ENCODE measurements around the gene RFK.
"Not testable (repeated sequence)": the region's sequence is repeated elsewhere in the genome, so short reads cannot be mapped to it uniquely, and the experiment has no call there.

Gene RFK

DNA sequence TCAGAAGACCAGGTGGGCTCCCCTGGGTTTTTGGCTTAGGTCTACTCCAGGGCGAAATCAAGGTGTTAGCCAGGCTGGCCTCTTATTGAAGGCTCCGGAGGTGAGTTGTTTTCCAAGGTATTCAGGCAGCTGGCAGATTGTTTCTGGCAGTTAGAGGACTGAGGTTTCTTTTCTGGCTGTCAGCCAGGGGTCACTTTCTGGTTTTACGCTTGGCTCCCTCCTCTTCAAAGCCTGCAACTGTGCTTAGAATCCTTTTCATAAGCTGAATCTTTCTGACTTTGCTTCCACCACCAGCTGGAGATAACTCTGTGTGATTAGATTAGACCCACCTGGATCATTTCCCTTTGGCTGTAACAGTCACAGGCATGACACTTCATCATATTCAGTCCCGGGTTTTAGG lies 24.6 kb downstream of the RFK start:
- DNase-seq, result no peak

DNA sequence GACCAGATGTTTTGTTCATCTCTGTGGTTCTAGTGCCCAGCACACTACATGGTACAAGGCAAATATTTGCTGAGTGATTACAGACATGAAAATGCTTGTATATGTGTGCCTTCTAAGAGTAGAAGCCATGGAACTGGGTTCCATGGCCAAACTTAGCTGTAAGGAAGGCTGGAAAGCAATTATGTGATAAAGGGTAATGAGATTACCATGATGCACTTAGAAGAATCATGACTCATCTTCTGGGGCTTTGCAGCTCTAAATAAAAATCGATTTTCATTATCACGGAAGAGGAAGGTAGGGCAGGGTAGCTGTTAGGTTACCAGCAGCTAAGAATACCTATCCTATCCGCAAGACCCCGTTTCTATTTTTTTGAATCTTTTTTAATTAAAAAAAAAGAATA lies 28.0 kb downstream of the RFK start:
- DNase-seq, result no peak

DNA sequence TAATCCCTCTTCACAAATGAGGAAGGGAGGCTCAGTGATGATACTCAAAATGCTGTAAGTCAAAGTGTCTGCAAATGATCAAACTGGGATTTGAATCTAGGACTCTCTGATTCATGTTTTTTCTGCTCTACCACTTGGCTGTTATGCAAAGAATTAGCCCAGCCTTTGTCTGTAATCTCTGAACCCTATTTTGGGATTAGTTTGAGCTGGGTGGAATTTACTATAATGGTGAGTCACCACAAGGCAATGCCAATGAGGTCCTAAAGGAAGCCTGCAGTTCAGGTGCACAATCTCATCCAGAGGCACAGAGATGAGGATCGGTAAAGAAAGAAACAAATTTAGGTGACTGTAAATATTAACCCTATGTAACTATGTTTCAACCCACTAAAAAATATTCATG lies 29.2 kb downstream of the RFK start:
- DNase-seq, result no peak

DNA sequence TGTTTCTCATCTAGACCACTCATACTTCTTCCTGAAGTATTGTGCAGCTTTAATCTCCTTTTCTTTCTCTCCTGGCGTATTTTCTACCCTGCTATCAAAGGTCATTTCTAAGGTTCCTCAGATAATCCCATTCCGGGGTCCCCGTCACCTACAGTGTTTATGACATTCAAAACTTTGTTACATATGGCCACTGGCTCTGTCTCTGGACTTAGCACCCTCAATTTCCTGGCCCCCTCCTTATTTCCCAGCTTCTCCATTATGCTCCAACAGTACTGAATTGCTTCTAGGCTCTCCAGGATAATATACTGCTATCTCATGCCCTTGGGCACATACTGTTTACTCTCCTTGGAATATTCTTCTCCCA lies 31.2 kb downstream of the RFK start:
- DNase-seq, result no peak

DNA sequence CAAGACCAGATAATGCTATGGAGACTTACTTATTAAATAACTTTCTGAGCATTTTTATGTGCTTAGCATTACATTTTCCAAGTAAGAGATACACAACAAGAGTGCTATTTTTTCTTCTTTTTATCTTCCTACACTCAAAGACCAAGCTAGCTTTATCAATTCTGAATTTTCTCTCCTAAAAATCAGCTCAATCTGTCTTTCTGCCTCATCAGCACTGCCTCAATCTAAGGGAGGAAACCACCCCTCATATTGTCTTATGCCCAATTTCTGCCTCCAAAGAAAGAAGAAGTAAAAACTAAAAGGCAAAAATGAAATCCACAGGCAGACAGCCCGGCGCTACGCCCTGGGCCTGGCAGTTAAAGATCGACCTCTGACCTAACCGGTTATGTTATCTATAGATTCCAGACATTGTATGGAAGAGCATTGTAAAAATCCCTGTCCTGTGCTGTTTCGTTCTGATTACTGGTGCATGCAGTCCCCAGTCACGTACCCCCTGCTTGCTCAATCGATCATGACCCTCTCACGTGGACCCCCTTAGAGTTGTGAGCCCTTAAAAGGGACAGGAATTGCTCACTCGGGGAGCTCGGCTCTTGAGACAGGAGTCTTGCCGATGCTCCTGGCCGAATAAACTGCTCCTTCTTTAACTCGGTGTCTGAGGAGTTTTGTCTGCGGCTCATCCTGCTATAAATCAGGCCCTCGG lies 31.7 kb downstream of the RFK start:
- not testable (repeated sequence) for DNase-seq

DNA sequence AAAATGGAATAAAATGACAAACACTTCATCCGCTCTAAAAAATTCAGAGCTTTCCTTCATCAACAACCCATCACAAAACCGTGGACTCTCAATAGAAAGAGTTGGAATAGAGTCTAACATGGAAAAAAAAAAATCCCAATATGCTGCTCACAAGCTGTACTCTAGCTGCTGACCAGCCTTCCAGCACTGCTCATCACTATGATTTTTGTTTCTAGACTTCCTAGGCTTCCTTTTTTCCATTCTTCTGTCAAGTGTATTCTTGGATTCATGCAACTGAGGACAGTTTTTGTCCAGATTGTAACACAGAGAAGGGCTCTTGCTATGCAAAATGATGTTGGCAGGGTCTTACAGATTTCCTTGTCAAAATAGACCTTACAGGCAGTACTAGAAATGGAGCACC lies 34.5 kb downstream of the RFK start:
- no peak for DNase-seq

DNA sequence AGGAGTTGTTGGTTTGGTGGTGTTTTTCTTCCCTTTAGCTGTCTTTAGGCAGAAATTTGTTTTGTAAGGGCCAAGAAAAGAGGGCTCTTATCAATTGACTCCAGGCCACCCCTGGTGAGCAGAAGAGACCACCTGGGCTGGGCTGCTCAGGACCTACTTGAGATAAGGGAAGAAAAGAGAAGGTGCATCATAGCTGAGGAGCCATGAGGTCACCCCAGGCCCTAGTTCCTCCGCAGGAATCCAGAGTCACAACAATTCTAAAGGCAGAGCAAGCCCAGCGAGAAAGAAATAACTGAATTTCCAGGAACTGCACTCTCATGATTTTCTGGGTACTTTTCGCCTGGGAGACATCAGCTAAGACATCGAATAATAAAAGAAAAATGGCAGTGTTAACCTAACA lies 34.9 kb downstream of the RFK start:
- no peak for DNase-seq

DNA sequence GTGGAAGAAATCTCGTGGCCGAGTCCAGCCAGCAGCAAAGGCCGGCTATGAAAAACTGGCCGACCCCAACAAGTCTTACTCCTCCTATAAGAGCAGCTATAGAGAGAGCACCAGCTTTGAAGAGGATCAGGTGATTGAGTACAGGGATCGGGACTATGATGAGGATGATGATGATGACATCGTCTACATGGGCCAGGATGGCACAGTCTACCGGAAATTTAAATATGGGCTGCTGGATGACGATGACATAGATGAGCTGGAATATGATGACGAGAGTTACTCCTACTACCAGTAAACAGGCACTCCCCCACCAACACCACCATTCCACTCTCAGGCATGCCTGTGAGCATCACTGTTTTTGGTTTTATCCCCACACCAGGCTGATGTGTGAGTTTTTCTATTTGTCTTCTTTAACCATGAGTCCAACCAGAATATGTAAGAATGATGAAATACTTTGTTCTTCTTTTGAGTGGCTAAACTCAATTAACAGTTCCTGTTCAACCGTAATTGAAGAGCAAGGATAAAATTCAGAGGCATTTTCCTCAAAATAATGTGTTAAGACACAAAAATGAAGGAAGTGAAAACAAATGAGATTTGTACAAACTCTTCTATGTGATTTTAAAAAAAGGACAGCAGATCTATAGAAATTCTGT lies 35.5 kb downstream of the RFK start:
- peak in 1 of 2 experiments; percentile 3 for DNase-seq

DNA sequence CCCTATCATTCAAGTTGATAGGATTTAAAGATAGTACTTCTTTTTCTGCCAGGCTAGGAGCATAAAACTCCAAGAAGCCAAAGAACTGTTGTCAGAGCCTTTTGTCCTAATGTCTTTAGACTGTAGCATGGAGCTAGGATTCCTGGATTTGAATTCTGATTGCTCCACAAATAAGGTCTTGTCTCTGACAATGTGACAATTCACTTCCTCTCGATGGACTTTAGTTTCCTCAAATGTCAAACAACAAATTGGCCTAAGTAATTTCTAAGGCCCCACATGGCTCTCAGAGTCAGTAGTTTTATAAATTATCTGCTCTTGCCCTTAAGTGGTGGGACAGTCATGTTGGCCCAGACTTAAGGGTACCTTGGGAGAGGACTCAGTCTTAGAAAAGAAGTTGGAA lies 36.7 kb downstream of the RFK start:
- no peak for DNase-seq

DNA sequence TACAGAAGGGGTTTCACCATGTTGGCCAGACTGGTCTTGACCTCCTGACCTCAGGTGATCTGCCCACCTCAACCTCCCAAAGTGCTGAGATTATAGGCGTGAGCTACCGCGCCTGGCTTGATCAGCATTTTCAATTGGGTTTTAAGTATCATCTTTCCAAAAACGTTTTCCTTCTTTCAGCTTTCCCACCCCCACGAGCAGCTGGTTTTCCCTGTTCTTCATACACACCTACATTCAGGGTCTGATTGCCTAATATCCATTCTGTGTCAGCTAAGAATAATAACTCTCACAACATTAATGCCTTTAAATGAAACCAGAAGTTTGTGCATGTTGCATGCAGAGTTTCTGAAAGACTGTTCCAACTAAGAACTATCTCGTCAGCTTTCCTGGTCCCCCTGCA lies 38.3 kb downstream of the RFK start:
- DNase-seq, result no peak

DNA sequence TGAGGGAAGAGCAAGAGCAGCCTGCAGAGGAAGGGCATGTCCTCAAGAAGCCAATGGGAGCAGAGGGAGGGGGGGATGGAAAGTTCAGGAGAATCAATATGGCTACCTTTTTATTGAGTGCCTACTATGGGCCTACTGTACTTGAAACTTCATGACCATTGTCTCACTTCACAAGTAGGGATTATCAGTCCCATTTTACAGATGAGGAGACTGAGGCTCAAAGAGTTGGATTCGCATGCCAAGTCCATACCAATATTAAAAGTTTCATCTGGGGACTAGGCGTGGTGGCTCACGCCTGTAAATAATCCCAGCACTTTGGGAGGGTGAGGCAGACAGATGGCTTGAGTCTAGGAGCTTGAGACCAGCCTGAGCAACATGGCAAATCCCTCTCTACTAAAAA lies 40.0 kb downstream of the RFK start:
- no peak for DNase-seq

DNA sequence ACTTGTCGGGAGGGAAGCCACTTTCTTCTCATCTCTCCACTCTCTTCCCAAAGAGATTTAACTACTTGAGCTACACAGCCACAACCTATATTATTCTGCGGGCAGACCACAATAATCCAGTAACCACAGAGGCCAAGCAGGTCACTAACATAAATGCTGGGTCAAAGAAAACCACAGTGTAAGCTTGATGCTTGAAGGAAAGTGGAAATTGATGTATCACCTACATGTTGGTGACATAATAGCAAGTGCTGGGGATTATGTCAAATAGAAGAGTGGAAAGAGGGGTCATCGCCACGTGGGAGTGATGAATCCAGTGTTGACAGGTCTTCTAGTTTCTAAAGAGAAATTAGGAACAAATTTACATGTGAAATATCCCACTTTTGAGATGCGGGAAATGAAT lies 40.9 kb downstream of the RFK start:
- no peak for DNase-seq

DNA sequence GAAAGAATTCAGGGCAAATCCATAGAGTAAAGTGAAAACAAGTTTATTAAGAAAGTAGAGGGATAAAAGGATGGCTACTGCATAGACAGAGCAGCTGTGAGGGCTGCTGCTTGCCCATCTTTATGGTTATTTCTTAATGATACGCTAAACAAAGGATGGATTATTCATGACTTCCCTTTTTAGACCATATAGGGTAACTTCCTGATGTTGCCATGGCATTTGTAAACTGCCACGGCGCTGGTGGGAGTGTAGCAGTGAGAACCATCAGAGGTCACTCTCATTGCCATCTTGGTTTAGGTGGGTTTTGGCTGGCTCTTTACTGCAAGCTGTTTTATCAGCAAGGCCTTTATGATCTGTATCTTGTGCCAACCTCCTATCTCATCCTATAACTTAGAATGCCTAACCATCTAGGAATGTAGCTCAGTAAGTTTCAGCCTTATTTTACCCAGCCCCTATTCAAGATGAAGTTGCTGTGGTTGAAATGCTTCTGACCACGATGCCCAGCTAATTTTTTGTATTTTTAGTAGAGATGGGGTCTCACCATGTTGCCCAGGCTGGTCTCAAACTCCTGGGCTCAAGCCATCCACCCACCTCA lies 42.1 kb downstream of the RFK start:
- no peak for DNase-seq

DNA sequence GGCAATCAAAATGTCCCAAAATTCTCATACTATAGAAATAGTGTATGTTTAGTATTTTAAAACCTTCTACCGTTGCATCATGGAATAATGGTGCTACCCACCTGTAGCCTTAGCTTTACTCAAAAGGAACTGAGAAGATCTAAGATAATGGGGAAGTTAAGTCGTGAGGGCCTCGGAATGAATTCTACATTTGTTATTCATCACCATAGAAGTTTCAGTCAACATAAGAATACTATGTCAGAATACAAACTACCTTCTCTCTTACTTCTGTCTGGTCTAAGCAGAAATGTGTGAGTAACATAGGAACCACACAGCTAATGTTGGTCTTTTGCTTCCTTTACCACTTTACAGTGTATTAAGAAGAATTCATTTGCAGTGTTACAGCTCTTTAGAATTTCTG lies 43.2 kb downstream of the RFK start:
- no peak for DNase-seq

DNA sequence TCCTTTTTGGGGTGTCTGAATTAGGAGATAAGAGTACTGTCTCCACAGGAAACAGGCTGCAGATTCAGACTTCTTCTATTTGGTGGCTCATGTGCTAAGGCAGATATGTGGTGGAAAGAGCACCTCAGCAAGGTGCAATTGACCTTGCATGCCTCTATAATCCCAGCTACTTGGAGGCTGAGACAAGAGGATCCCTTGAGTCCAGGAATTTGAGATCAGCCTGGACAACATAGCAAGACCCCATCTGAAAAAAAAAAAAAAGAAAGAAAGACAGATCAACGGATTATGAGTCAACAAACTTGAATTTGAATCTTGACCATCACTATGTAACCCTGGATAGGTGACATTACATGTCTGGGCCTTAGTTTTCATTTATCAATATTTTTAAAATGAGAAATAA lies 44.4 kb downstream of the RFK start:
- no peak for DNase-seq

DNA sequence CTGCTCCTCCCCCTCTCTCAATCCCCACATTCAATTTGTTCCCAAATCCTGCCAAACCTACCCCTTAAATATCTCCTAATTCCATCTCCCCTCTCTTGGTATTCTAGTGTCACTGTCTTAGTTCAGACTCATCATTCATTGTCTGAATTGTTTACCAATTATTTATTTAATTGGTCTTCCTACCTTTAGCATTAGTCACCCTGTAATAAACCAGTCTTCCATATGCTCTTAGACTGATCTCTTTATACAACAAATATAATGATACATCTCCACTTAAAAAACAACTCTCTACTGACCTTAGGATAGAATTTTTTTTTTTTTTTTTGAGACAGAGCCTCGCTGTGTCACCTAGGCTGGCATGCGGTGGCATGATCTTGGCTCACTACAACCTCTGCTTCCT lies 51.4 kb downstream of the RFK start:
- no peak for DNase-seq

DNA sequence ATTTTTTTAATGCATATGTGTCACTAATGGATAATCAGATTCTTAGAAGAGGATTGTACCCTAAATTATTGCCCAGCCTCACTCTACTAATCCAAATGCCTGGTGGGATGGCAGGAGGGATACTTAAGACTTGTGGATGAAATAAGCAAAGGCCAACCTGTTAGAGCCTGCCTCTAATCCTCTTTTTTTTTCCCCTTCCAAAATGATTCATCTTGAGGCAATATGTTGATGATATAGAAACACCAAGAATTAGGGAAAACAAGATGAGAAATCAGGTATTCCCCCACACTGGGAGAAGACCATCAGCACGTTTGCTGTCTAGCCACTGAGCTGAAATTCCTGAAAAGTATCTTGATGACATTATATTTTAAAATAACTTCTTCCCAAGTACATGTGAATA lies 52.0 kb downstream of the RFK start:
- no peak for DNase-seq

DNA sequence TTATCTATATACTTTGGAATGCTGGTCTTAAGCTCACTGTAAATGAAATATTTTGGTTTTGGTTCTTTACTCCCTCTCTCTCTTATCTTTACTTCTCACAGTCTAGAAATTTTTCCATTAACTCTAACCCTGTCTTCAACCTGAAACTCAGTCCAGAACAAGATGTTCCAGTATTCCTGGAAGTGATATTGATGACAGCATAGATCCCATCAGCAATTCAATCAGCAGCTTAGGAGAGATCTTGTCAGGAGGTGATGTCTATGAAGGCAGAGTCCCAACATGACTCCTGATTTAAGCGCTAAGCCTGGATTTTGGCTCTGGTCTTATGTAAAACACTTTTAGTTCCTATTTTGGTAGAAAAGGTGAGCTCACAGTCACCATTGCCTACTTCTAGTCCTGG lies 52.6 kb downstream of the RFK start:
- no peak for DNase-seq

DNA sequence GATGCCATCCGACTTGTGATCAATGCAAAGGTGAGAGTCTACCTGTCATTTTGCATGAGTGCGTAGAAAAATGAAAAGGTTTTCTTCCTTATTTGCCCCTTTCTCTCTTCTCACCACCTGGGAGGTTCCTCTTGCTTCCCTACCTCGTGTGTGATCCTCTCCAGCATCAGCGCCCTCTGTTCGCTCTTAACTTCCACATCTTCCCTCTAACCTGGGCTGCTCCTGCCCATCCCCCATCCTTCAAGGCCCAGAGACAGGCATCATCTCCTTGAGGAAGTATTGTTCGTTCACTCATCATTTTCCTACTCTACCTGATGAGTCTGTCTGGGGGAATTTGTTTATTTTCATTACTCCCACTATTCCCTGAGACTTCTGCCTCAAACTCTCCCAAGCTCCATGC lies 55.8 kb downstream of the RFK start:
- DNase-seq, result no peak

DNA sequence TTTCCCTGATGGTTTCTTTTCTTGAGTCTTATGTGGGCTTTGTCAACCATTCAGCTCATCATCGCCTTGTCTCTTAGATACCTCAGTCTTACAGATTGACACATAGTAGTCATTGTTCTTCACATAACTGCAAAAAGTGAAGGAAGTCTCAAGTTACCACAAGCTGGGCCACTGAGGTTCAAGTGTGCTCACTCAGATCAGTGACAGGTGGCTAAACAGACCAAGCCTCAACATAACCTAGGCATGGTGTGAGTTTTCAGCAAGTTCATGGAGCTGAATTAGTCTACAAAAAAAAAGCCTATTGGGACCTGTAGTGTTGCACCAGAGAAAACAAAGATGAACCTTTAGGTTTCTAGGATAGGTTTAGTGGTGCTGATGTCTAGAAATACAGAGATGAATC lies 58.2 kb downstream of the RFK start:
- DNase-seq, result no peak
